Measurements from ENCODE around the gene FSTL5. TPM values are rescaled to one million over a fixed set of nuclear protein-coding genes. Genes with fewer than 3 reads are reported as not detected.

The FSTL5 gene
- total RNA-seq, 1 experiment from 2014 or later, result not detected

DNA sequence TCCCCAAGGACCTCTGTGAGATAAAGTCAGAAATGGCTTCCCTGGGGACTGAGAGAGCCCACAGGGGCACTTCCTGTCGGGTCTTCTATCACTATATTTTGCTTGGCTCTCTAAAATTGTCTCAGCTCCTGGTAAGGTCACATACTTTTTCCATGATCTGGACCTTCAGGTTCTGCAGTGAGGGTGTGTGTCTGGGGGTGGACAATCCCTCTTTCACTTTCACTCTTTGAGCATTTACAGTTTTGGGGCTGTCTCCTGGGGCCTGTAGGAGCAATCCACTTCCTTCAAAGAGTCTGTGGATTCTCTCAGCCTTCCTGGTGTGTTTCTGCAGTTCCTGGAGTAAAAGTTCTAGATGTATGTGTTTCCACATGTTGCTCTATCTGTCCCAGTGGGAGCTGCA lies 335.7 kb downstream of the FSTL5 start:
- ChIA-PET CTCF (no interaction called here), POLR2A (no interaction called here), RAD21 (ENCODE audit: low non-redundant PET in 1 of 2, low total read pairs in 2 of 2, uncharacterized antibody in 2 of 2, unreplicated experiment in 2 of 2) (no interaction called here)
- Histone ChIP-seq H4K20me1 (ENCODE audit: insufficient read depth) (no peaks in the 10 kb centered on the region), H3K36me3 (ENCODE audit: control insufficient read depth in 1 of 2, insufficient read depth in 2 of 2, low read length in 2 of 2) (no peaks in the 10 kb centered on the region), H3K4me1 (ENCODE audit: control insufficient read depth in 1 of 2, insufficient read depth in 2 of 2, low read length in 2 of 2) (no peaks in the 10 kb centered on the region), H3K27ac (ENCODE audit: low read depth, low read length) (no peak overlapping the region), H3K9me2 (ENCODE audit: insufficient read depth) (no peaks in the 10 kb centered on the region), H3K9me3 (ENCODE audit: control insufficient read depth in 1 of 2, insufficient read depth in 1 of 2, low read depth in 1 of 2, low read length in 2 of 2) (no peaks in the 10 kb centered on the region), H3K9ac (ENCODE audit: low read length) (no peak overlapping the region), H3K4me3 (replicated peaks in 1 of 2; ENCODE audit: low read depth in 1 of 2, low read length in 2 of 2) (no peak overlapping the region), H2AFZ (ENCODE audit: low read depth, low read length, poor library complexity, severe bottlenecking) (peak overlapping the region; percentile 77), H3K27me3 (ENCODE audit: insufficient read depth, low read length) (no peaks in the 10 kb centered on the region), H3K79me2 (ENCODE audit: insufficient read depth, low read length) (no peaks in the 10 kb centered on the region), H3K4me2 (ENCODE audit: low read length) (no peak overlapping the region)
- no peak for TF ChIP-seq TCF7L2 (IDR thresholded peaks at IDR 0.05; ENCODE audit: borderline replicate concordance, extremely low read depth, insufficient read depth, insufficient read length)
- TF ChIP-seq, protein P1, sequence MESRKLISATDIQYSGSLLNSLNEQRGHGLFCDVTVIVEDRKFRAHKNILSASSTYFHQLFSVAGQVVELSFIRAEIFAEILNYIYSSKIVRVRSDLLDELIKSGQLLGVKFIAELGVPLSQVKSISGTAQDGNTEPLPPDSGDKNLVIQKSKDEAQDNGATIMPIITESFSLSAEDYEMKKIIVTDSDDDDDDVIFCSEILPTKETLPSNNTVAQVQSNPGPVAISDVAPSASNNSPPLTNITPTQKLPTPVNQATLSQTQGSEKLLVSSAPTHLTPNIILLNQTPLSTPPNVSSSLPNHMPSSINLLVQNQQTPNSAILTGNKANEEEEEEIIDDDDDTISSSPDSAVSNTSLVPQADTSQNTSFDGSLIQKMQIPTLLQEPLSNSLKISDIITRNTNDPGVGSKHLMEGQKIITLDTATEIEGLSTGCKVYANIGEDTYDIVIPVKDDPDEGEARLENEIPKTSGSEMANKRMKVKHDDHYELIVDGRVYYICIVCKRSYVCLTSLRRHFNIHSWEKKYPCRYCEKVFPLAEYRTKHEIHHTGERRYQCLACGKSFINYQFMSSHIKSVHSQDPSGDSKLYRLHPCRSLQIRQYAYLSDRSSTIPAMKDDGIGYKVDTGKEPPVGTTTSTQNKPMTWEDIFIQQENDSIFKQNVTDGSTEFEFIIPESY (IDR thresholded peaks at IDR 0.05; ENCODE audit: extremely low read depth, insufficient replicate concordance, low read length), result no peak
- TF ChIP-seq REST (IDR thresholded peaks at IDR 0.05; ENCODE audit: low read depth), result no peak
- no peak for TF ChIP-seq SP1 (IDR thresholded peaks at IDR 0.05; ENCODE audit: low read depth)
- TF ChIP-seq SIN3A (IDR thresholded peaks at IDR 0.05; ENCODE audit: low read depth), result no peak
- intact Hi-C loops (cut with micrococcal nuclease), result no loop called here
- no TSS peak for BruUV-seq (replicated peaks)
- DNase-seq (ENCODE audit: low read depth, low spot score), result no peak
- ATAC-seq, result no peak
